Measurements from ENCODE around the gene CLEC2D.
"Not testable (repeated sequence)": the region's sequence is repeated elsewhere in the genome, so short reads cannot be mapped to it uniquely, and the experiment has no call there.

Gene CLEC2D

GRCh38 chr12:9721394-9722092 is 52.0 kb downstream of the CLEC2D start:
- in situ Hi-C loops (cut with MboI; ENCODE audit: low sequenced_read_pairs) = no loop called here

GRCh38 chr12:9724023-9724422 is 54.5 kb downstream of the CLEC2D start:
- in situ Hi-C loops (cut with MboI; ENCODE audit: low sequenced_read_pairs) = no loop called here

- in situ Hi-C loops (cut with MboI; ENCODE audit: low sequenced_read_pairs) = no loop called here
These were observed 55.8 kb downstream of the CLEC2D start for GRCh38 chr12:9725213-9725870.

GRCh38 chr12:9727813-9728212 is 58.3 kb downstream of the CLEC2D start:
- in situ Hi-C loops (cut with MboI; ENCODE audit: low sequenced_read_pairs) = no loop called here

- in situ Hi-C loops (cut with MboI; ENCODE audit: low sequenced_read_pairs) = no loop called here
These were observed 59.6 kb downstream of the CLEC2D start for GRCh38 chr12:9729082-9729481.

- in situ Hi-C loops (cut with MboI; ENCODE audit: low sequenced_read_pairs) = no loop called here
These were observed 60.5 kb downstream of the CLEC2D start for GRCh38 chr12:9730011-9730410.

- in situ Hi-C loops (cut with MboI; ENCODE audit: low sequenced_read_pairs) = no loop called here
These were observed 61.1 kb downstream of the CLEC2D start for GRCh38 chr12:9730591-9730990.

- in situ Hi-C loops (cut with MboI; ENCODE audit: low sequenced_read_pairs) = no loop called here
These were observed 61.9 kb downstream of the CLEC2D start for GRCh38 chr12:9731393-9731792.

GRCh38 chr12:9731797-9732196 is 62.3 kb downstream of the CLEC2D start:
- in situ Hi-C loops (cut with MboI; ENCODE audit: low sequenced_read_pairs) = no loop called here

- in situ Hi-C loops (cut with MboI; ENCODE audit: low sequenced_read_pairs) = no loop called here
These were observed 63.5 kb downstream of the CLEC2D start, which contains the start of gene CLECL1 for GRCh38 chr12:9732921-9733461. CLECL1 (minus strand) TSS chr12:9733097.

GRCh38 chr12:9735601-9736000 is 66.1 kb downstream of the CLEC2D start:
- in situ Hi-C loops (cut with MboI; ENCODE audit: low sequenced_read_pairs) = no loop called here

- in situ Hi-C loops (cut with MboI; ENCODE audit: low sequenced_read_pairs) = no loop called here
These were observed 67.6 kb downstream of the CLEC2D start for GRCh38 chr12:9736936-9737705.

GRCh38 chr12:9738905-9739304 is 69.4 kb downstream of the CLEC2D start:
- in situ Hi-C loops (cut with MboI; ENCODE audit: low sequenced_read_pairs) = not testable (repeated sequence)

GRCh38 chr12:9739404-9740105 is 70.0 kb downstream of the CLEC2D start:
- in situ Hi-C loops (cut with MboI; ENCODE audit: low sequenced_read_pairs) = loop anchor here (10.0 kb wide), 1 partner anchor 185 kb away; no protein-coding TSS in a partner anchor

- in situ Hi-C loops (cut with MboI; ENCODE audit: low sequenced_read_pairs) = loop anchor here (10.0 kb wide), 1 partner anchor 185 kb away; no protein-coding TSS in a partner anchor
These were observed 70.7 kb downstream of the CLEC2D start for GRCh38 chr12:9740106-9740750.

GRCh38 chr12:9741726-9742125 is 72.2 kb downstream of the CLEC2D start:
- in situ Hi-C loops (cut with MboI; ENCODE audit: low sequenced_read_pairs) = loop anchor here (10.0 kb wide), 1 partner anchor 183 kb away; no protein-coding TSS in a partner anchor

- in situ Hi-C loops (cut with MboI; ENCODE audit: low sequenced_read_pairs) = loop anchor here (10.0 kb wide), 1 partner anchor 182 kb away; no protein-coding TSS in a partner anchor
These were observed 73.1 kb downstream of the CLEC2D start for GRCh38 chr12:9742661-9743060.

- in situ Hi-C loops (cut with MboI; ENCODE audit: low sequenced_read_pairs) = loop anchor here (10.0 kb wide), 1 partner anchor 180 kb away; no protein-coding TSS in a partner anchor
These were observed 75.7 kb downstream of the CLEC2D start for GRCh38 chr12:9745199-9745598.
